Stimulated activated CD4-positive, alpha-beta T cell treated with anti-CD3 and anti-CD28 coated beads, TNF-alpha, amount 100 ng/mL, for 24 hours (primary cell): ENCODE results near the gene NBPF6.
"Not testable (repeated sequence)": the region's sequence is repeated elsewhere in the genome, so short reads cannot be mapped to it uniquely, and the experiment has no call there.

Experiments
- DNase-seq, 3 experiments: peaks; one replicate each; pipeline ENCODE4 v3.0.0-alpha.2; 2020; ENCODE audit warnings: low read depth in 3 of 3

Gene NBPF6

DNA sequence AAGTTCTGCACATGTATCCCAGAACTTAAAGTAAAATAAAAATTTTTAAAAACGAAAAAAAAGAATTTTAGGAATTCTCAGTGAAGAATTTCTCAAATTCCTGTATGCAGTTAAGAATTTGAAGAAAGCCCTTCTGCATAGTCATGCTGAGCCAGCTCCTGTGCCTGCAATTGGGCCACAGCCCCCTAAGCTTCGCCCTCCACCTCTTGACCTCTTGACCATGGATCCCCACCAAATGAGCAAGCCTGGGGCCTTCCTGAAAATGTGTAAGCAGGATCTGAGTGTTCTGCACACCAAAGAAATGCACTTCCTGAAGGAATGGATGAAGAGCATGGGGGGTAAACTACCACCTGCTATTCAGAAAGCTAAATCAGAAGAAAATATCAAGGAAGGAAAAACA is 52.0 kb downstream of the NBPF6 start:
- DNase-seq = no peak

DNA sequence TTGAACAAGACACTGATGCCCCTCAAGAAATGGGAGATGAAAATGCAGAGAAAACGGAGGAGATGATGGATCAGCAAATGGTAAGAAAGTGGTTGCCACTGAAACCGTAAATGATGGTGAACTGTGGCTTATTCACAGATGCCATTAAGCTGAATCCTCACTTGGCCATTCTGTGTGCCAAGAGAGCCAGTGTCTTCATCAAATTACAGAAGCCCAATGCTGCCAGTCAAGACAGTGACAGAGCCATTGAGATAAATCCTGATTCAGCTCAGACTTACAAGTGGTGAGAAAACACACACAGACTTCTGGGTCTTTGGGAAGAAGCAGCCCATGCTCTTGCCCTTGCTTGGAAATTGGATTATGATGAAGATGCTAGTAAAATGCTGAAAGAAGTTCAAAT is 52.5 kb downstream of the NBPF6 start:
- no peak for DNase-seq

DNA sequence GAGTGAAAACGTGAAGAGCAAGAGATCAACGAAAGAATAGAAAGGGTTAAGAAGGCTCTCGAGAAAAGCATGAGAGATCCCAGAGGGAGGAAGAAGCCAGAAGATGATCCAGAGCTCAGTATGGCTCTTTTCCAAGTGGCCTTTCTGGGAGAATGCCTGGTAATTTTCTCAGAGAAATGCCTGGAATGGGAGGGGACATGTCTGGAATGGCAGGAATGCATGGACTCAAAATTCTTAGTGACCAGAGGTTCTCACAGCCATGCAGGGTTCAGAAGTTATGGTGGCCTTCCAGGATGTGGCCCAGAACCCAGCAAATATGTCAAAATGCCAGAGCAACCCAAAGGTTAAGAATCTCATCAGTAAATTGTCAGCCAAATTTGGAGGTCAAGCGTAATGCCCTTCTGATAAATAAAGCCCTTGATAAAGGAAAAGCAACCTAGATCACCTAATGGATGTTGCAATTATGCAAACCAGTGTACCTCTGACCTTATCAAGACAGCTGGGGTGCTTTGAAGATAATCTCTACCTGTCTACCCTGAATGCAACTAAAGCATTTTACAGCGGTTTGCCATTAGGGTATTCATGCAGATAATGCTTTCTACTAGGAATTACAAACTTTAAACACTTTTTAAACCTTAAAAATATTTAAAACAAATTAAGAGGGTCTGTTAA is 53.1 kb downstream of the NBPF6 start:
- DNase-seq = no peak

DNA sequence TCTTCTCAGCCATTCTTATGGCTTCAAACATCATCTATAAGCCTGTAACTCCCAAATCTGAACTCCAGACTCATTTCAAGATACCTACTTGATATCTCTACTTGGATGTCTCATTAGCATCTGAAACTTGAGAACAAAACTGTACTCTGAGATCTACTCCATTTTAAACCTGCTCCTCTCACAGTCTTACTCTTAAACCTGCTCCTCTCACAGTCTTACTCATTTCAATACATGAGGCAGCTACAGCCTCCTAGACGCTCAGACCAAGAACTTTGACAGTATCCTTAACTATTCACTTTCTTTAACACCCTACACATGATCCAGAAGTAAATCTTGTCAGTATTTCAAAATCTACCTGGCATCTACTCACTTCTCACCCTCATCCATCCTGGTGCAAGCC is 54.3 kb downstream of the NBPF6 start:
- DNase-seq = no peak

DNA sequence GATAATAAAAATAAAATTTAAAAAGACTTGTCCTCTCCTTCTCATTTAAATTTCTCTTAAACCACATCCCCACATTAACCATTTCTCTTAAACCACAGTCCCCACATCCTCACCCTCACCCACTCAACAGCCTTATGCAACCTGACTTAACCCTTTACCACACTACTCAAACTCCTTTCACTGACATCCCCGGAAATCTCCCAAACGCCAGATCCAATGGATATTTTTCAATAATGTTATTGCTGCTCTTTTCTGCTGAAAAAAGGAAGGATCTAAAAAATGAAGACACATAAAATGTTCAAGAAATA is 55.6 kb downstream of the NBPF6 start:
- DNase-seq = no peak

DNA sequence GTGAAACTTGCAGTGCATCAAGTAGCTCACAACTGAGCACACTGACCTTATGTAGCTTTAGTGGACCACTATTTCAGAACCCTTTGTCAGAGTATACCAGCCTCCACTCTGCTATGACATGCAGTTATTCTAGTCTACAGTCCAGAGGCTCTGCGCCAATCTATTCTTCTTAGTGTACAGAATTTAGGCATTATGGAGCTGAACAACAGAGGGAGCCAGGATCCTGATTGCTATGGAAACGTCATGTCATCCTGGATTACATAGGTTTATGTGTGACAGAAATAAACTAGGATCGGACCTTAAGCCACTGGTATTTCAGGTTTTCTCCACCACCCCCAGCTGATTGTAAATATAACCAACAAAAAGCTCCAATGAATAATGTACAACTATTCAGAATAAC is 61.6 kb downstream of the NBPF6 start:
- no peak for DNase-seq

DNA sequence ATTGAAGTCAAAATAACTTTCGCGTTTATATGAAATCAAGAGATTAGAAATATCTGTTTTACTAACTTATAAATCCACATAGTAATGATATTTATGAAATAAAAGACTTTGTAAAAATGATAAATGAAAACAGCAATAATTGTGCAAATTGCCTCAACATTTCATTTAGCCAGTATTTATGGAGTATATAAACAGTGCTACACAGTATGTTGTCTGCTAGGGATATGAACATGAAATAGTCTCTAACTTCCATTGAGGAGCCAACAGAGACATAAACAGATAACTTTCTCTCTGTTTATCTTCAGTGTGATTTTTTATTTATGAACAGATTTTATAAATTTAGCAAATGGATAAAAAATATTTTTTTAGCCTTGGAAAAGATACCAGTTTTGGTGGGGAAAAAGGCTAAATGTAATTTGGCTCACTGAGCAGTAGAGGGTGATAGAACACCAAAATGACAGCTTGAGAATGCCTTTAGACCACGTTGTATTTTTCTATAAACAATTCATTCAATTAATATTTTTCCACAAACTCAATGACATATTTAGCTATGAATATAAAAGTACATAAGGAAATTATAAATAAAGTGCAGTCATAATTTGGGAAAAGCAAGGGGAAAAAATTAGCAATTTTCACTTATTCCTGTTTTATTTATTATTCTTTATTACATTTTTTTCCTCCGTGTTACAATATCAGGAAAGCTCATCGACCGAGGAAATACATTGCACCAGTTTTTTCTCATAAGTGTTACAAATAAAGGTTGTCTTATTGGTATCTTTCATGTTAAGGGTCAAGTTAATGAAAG is 62.3 kb downstream of the NBPF6 start:
- no peak for DNase-seq

DNA sequence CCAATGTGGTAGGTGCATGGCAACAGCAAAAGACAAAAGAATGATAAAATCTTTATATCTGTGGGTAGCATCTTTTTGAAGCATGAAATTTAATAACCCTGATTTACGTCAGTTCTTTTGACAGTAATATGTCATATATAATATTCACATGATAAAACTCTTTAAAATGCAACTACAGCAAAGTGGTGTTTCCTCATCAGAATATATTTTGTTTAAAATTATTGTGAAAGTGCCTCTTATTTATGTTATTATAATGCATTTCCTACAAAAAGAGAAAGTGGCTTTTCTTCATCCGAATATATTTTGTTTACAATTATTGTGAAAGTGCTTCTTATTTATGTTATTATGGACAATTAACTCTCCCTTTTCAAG is 62.9 kb downstream of the NBPF6 start:
- no peak for DNase-seq

DNA sequence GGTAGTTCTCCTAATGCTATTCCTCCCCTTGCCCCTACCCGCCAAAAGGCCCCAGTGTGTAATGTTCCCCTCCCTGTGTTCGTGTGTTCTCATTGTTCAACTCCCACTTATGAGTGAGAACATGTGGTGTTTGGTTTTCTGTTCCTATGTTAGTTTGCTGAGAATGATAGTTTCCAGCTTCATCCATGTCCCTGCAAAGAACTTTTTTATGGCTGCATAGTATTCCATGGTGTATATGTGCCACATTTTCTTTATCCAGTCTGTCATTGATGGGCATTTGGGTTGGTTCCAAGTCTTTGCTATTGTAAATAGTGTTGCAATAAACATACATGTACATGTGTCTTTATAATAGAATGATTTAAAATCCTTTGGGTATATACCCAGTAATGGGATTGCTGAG is 63.8 kb downstream of the NBPF6 start:
- not testable (repeated sequence) for DNase-seq

DNA sequence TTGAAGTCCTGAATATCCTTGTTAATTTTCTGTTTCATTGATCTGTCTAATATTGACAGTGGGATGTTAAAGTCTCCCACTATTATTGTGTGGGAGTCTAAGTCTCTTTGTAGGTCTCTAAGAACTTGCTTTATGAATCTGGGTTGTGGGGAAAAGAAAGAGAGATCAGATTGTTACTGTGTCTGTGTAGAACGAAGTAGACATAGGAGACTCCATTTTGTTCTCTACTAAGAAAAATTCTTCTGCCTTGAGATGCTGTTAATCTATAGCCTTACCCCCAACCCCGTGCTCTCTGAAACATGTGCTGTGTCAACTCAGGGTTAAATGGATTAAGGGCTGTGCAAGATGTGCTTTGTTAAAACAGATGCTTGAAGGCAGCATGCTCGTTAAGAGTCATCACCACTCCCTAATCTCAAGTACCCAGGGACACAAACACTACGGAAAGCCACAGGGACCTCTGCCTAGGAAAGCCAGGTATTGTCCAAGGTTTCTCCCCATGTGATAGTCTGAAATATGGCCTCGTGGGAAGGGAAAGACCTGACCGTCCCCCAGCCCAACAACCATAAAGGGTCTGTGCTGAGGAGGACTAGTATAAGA is 67.3 kb downstream of the NBPF6 start:
- not testable (repeated sequence) for DNase-seq
